ENCODE measurements around the gene NFIB.

GRCh38 chr9:14106699-14107098 is 207.2 kb downstream of the NFIB start:
- no peak for TF ChIP-seq CTCF (conservative IDR thresholded peaks at IDR 0.05; ENCODE audit: low read length)
- no peak for TF ChIP-seq EZH2phosphoT487 (IDR thresholded peaks at IDR 0.05; ENCODE audit: borderline replicate concordance)
